Hepatocyte (in vitro differentiated cells): ENCODE results near the gene TAGLN3.

Experiments
- EZH2phosphoT487 ChIP-seq: fragments of 200-600 bp; sonication (generic); IDR thresholded peaks from one replicate; pipeline ENCODE4 v1.6.1; 2018; ENCODE audit warnings: antibody characterized with exemption, mild to moderate bottlenecking, low read depth, moderate library complexity; ENCODE audit not compliant: unreplicated experiment, severe bottlenecking
- TF ChIP-seq, protein P1 (sequence below): fragments of 200-600 bp; sonication (generic); IDR thresholded peaks from 2 replicates; pipeline ENCODE4 v1.5.1; 2016; ENCODE audit warnings: antibody characterized with exemption, mild to moderate bottlenecking; ENCODE audit not compliant: poor library complexity

DNA sequence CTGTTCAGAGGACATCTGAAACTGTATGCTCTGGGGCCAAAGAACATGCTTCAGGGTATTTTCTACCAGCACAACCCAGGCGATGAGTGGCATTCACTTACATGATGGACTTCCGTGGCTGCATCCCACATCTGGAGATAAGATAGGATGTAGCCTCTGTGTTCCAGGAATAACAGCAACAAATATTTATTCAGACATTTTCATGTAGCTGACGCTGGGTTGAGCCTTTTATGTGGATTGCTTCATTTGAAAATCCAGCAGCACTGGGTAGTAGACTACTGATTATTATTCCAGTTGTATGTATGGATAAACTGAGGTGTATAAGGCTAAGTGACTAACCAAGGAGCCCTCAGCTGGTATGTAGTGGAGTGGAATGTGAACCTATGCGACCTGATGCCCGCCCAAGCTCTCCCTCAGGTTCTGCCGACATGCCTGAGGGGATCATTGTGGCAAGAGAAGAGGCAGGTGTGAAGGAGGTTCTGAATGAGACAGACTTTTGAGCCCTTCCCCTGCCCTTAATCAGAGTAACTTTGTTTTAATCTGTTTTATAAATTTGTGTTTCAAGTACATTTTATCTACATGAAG lies 45.8 kb upstream of the TAGLN3 start:
- TF ChIP-seq, protein P1, sequence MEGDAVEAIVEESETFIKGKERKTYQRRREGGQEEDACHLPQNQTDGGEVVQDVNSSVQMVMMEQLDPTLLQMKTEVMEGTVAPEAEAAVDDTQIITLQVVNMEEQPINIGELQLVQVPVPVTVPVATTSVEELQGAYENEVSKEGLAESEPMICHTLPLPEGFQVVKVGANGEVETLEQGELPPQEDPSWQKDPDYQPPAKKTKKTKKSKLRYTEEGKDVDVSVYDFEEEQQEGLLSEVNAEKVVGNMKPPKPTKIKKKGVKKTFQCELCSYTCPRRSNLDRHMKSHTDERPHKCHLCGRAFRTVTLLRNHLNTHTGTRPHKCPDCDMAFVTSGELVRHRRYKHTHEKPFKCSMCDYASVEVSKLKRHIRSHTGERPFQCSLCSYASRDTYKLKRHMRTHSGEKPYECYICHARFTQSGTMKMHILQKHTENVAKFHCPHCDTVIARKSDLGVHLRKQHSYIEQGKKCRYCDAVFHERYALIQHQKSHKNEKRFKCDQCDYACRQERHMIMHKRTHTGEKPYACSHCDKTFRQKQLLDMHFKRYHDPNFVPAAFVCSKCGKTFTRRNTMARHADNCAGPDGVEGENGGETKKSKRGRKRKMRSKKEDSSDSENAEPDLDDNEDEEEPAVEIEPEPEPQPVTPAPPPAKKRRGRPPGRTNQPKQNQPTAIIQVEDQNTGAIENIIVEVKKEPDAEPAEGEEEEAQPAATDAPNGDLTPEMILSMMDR, result no peak
- no peak for TF ChIP-seq EZH2phosphoT487
